CD4-positive, alpha-beta T cell treated with Interleukin-2 at 100 ng/mL for 4 hours (primary cell): ENCODE measurements around the gene IMPG2.

Experiments used
- DNase-seq: peaks from one replicate; pipeline ENCODE4 v3.0.0-alpha.2; 2020; ENCODE audit warnings: low spot score

The IMPG2 gene

GRCh38 chr3:101273608-101274007 lies 46.8 kb downstream of the IMPG2 start:
- DNase-seq: no peak

- DNase-seq: no peak
Measured at GRCh38 chr3:101273156-101273555, 47.2 kb downstream of the IMPG2 start.

DNA sequence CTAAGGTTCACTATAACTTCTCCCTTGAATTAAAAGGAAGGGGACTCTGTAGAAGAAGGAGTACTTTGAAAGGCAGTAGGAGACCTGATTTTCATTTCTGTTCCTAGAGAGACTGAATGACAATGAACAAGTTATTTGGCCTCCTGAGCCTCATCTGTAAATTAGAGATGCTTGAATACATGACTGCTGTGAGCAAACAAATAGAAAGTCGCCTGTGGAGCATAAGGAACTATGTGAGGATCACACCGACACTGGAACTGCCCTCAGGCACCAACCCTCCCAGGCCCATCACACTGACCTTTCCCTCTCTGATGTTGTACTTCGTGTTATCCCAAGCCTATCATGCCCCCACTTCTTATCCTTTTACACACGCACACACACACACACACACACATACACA lies 48.6 kb downstream of the IMPG2 start:
- no peak for DNase-seq

GRCh38 chr3:101270149-101270548 lies 50.2 kb downstream of the IMPG2 start:
- DNase-seq: no peak

- DNase-seq: no peak
Measured at GRCh38 chr3:101268971-101269671, 51.3 kb downstream of the IMPG2 start.

DNA sequence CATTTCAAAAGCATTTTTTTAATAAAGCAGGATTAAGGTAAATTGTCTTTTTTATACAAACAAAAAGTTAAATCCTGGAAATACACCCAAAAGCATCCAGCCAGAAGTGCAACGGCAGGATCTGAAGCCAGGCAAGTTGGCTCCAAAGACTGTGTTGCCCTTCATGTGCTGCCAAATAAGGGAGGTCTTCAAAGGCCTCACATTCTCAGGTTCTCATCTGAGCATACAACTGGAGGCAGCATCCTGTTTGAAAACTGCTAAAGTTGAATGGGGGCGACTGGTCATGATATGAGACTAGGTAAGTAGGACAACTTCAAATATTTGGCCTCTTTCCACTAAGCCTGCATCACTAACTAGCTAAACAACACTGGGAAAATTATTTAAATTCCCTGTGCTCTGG lies 52.2 kb downstream of the IMPG2 start:
- no peak for DNase-seq

DNA sequence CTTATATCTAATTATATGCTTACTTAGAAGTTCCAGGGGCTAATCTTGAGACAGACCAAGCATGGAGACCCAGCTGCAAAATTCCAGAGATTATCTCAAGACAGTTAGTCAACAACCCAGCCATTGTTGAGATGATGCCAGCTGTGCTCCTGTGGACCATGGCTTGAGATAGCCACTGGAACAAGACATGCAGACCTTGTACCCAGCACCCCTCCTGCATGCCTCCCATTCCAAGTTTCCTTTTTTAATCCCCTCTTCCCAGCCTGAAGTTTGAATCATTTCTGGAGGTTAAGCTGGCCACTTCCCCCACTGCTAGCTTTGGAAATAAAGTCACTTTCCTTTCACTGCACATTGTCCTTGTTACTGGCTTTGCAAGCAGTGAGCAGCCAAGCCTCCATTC lies 53.8 kb downstream of the IMPG2 start:
- DNase-seq: no peak

- DNase-seq: no peak
Measured at GRCh38 chr3:101266071-101266470, 54.3 kb downstream of the IMPG2 start.

GRCh38 chr3:101262393-101263240 lies 57.8 kb downstream of the IMPG2 start:
- no peak for DNase-seq

- DNase-seq: no peak
Measured at GRCh38 chr3:101261506-101261905, 58.9 kb downstream of the IMPG2 start.

- no peak for DNase-seq
Measured at GRCh38 chr3:101259485-101260341, 60.7 kb downstream of the IMPG2 start.

DNA sequence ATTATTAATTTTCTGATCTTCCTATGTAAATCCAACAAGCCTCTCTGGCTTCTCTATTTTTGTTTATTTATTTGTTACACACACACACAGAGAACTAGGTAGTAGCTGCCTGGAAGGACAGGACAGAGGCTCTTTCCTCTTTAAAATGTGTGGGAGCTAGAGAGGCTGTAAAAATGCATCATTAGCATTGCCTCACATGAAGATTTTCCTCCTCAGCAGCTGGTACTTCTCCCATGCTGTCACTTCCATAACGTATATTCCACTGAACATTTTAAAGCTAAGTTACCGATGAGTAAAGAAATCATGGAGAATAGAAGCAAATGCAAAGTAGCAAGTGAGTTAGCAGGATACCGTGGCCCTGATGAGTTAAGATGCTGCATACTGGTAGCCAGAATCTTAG lies 63.9 kb downstream of the IMPG2 start:
- no peak for DNase-seq

- DNase-seq: no peak
Measured at GRCh38 chr3:101255441-101255840, 64.9 kb downstream of the IMPG2 start.

GRCh38 chr3:101253396-101253795 lies 67.0 kb downstream of the IMPG2 start:
- DNase-seq: no peak

- DNase-seq: no peak
Measured at GRCh38 chr3:101252945-101253344, 67.4 kb downstream of the IMPG2 start.

- DNase-seq: no peak
Measured at GRCh38 chr3:101252307-101252706, 68.1 kb downstream of the IMPG2 start.

DNA sequence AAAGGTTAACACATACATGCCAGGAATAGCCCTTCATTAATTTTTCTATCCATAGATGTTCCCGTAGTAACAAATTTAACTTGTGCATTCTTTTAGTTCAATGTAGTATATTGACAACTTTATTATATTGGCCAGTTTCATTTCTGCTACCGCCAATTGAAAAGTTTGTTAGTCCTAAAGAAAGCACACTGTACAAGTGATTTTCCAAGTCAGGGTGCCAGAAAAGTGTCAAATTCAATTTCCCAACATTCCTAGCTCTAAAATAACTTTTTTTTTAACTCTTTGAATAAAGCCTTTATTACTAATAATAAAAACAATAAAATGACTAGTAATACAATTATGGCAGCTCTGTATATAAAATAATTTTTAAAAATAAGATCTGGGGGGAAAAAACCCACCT lies 68.9 kb downstream of the IMPG2 start:
- no peak for DNase-seq

GRCh38 chr3:101249522-101249921 lies 70.9 kb downstream of the IMPG2 start:
- DNase-seq: no peak

DNA sequence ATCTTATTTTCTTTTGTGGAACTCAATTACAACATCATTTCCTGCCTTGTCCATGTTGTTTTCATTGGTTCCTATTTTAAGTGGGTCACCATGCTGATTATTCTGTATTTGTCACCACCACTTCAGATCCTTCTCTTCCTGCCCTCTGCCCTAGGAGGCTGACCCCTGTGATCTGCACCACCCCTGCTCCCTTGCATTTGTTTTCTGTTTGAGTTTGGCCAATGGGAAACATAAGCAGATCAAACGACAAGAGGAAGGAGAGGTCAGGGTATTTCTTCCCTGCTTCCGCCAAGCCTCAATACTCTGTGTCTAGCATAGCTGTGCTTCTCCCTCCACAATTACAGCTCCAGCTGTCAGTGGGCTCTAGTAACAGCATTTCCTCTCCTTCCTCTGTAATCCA lies 71.6 kb downstream of the IMPG2 start:
- no peak for DNase-seq

DNA sequence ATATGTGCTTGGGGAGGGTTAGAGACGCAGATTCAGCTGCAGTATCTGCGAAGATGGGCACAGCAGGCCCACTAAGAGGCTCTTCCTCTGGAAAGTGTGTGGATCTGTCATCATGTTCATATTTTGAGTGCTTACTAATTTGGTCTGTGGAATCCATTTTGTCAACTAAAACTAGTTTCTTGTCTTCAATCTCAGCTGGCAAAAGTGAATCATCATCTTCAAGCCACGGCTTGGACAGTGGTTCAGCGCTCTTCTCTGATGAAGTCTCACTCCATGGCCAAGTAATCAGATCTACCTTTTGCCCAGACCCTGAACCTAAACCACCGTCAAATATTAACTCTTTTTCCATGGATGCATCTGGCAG lies 76.2 kb downstream of the IMPG2 start:
- no peak for DNase-seq

DNA sequence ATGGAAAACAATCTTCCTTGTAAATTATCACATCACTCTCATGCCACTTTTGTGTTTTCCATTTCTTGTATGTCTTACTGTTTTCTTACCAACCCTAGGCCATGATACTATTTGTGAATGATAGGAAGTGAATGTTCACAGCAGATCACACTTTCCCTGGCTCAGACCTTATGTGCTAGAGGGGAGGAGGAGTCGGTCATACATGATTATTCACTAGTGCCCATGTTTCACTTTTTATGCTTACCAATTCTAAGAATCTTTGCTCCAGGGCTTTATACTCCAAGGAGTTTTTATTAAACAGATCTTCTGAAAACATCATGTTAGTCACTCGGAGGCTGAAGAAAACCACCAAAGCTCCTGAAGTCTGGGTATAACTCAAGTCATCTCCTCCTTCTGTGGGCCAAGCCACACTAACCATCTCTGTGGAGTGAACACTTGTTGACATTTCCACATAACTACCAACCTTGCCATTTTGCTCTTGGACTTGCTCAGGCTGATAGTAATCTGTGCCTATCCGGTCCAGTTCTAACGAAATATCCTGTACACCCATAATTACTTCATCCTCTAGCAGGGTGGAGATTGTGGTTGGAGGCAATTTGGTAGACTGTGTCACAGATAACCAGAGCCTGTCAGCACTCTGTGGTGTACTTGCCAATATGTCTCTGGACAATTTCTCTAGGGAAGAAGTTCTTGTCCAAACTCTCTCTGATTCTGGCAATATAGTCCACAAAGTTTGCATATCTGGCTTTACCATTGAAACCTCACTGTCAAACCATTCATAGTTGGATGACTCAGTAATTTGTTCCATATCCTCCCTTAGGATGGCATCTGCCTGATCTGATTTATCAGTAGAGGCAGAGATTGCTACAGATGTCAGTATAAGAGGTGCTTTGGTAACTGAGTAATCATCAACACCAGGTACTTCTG lies 76.8 kb downstream of the IMPG2 start:
- DNase-seq: no peak
